ENCODE data around the gene RAPH1. TPM values are rescaled to one million over a fixed set of nuclear protein-coding genes. Genes with fewer than 3 reads are reported as not detected.
A peak's percentile ranks its signal among the peaks of the same experiment; 100 is the strongest.
"Not testable (repeated sequence)": the region's sequence is repeated elsewhere in the genome, so short reads cannot be mapped to it uniquely, and the experiment has no call there.

Gene RAPH1
- total and polyA plus RNA-seq, 2 donors: 2.4 to 4.4 TPM

- WGBS: 96% methylated on average over 2 of the region's 2 CpGs
- Histone ChIP-seq H3K27ac (ENCODE audit: low read depth in 1 of 2, low read length in 1 of 2) (no peak overlapping the region), H3K4me3 (ENCODE audit: low read length in 2 of 2) (no peak overlapping the region), H3K4me1 (ENCODE audit: control insufficient read depth in 2 of 2, insufficient read depth in 2 of 2, low read length in 2 of 2) (no peaks in the 10 kb centered on the region), H3K36me3 (ENCODE audit: control insufficient read depth in 2 of 2, insufficient read depth in 2 of 2, low read length in 1 of 2) (no peaks in the 10 kb centered on the region), H3K9me3 (ENCODE audit: control insufficient read depth in 2 of 2, insufficient read depth in 1 of 2, low read length in 1 of 2) (no peaks in the 10 kb centered on the region), H3K27me3 (ENCODE audit: control insufficient read depth in 2 of 2, insufficient read depth in 1 of 2, low read length in 1 of 2) (no peaks in the 10 kb centered on the region)
- DNase-seq (ENCODE audit: low read depth in 6 of 9, low spot score in 9 of 9): no peak
These were observed 24.7 kb downstream of the RAPH1 start for GRCh38 chr2:203510256-203510940.

GRCh38 chr2:203503460-203503859, 31.6 kb downstream of the RAPH1 start:
- H3K27ac ChIP-seq (ENCODE audit: low read depth in 1 of 2, low read length in 1 of 2); DNase-seq (ENCODE audit: low read depth in 6 of 9, low spot score in 9 of 9); H3K4me3 ChIP-seq (ENCODE audit: low read length in 2 of 2); H3K27me3 ChIP-seq (ENCODE audit: control insufficient read depth in 2 of 2, insufficient read depth in 1 of 2, low read length in 1 of 2); H3K9me3 ChIP-seq (ENCODE audit: control insufficient read depth in 2 of 2, insufficient read depth in 1 of 2, low read length in 1 of 2); H3K4me1 ChIP-seq (ENCODE audit: control insufficient read depth in 2 of 2, insufficient read depth in 2 of 2, low read length in 2 of 2); H3K36me3 ChIP-seq (ENCODE audit: control insufficient read depth in 2 of 2, insufficient read depth in 2 of 2, low read length in 1 of 2): not testable (repeated sequence)
- WGBS: 96% methylated on average over 1 of the region's 1 CpG

GRCh38 chr2:203501873-203502272, 33.2 kb downstream of the RAPH1 start:
- H3K27me3 ChIP-seq (ENCODE audit: control insufficient read depth in 2 of 2, insufficient read depth in 1 of 2, low read length in 1 of 2): no peaks in the 10 kb centered on the region
- DNase-seq (ENCODE audit: low read depth in 6 of 9, low spot score in 9 of 9): no peak
- H3K9me3 ChIP-seq (ENCODE audit: control insufficient read depth in 2 of 2, insufficient read depth in 1 of 2, low read length in 1 of 2): no peaks in the 10 kb centered on the region
- H3K36me3 ChIP-seq (ENCODE audit: control insufficient read depth in 2 of 2, insufficient read depth in 2 of 2, low read length in 1 of 2): no peaks in the 10 kb centered on the region
- 96% methylated on average over 1 of the region's 1 CpG for WGBS
- H3K4me3 ChIP-seq (ENCODE audit: low read length in 2 of 2): no peak overlapping the region
- peaks cover 0 to 3% of the 10 kb centered on the region in 2 donors for H3K4me1 ChIP-seq (ENCODE audit: control insufficient read depth in 2 of 2, insufficient read depth in 2 of 2, low read length in 2 of 2)
- H3K27ac ChIP-seq (ENCODE audit: low read depth in 1 of 2, low read length in 1 of 2): peak overlapping the region in 1 of 2 donors; percentile 40

GRCh38 chr2:203500951-203501350, 34.1 kb downstream of the RAPH1 start:
- H3K4me1 ChIP-seq (ENCODE audit: control insufficient read depth in 2 of 2, insufficient read depth in 2 of 2, low read length in 2 of 2): peaks cover 0 to 3% of the 10 kb centered on the region in 2 donors
- H3K9me3 ChIP-seq (ENCODE audit: control insufficient read depth in 2 of 2, insufficient read depth in 1 of 2, low read length in 1 of 2): no peaks in the 10 kb centered on the region
- WGBS: 20% methylated on average over 1 of the region's 1 CpG
- H3K27ac ChIP-seq (ENCODE audit: low read depth in 1 of 2, low read length in 1 of 2): no peak overlapping the region
- DNase-seq (ENCODE audit: low read depth in 6 of 9, low spot score in 9 of 9): peak in 1 of 9 donors; percentile 12
- H3K36me3 ChIP-seq (ENCODE audit: control insufficient read depth in 2 of 2, insufficient read depth in 2 of 2, low read length in 1 of 2): no peaks in the 10 kb centered on the region
- H3K27me3 ChIP-seq (ENCODE audit: control insufficient read depth in 2 of 2, insufficient read depth in 1 of 2, low read length in 1 of 2): no peaks in the 10 kb centered on the region
- no peak overlapping the region for H3K4me3 ChIP-seq (ENCODE audit: low read length in 2 of 2)

GRCh38 chr2:203500297-203500696, 34.8 kb downstream of the RAPH1 start:
- Histone ChIP-seq H3K4me1 (ENCODE audit: control insufficient read depth in 2 of 2, insufficient read depth in 2 of 2, low read length in 2 of 2) (peaks cover 0 to 3% of the 10 kb centered on the region in 2 donors), H3K9me3 (ENCODE audit: control insufficient read depth in 2 of 2, insufficient read depth in 1 of 2, low read length in 1 of 2) (no peaks in the 10 kb centered on the region), H3K27me3 (ENCODE audit: control insufficient read depth in 2 of 2, insufficient read depth in 1 of 2, low read length in 1 of 2) (no peaks in the 10 kb centered on the region), H3K36me3 (ENCODE audit: control insufficient read depth in 2 of 2, insufficient read depth in 2 of 2, low read length in 1 of 2) (no peaks in the 10 kb centered on the region), H3K4me3 (ENCODE audit: low read length in 2 of 2) (no peak overlapping the region), H3K27ac (ENCODE audit: low read depth in 1 of 2, low read length in 1 of 2) (no peak overlapping the region)
- DNase-seq (ENCODE audit: low read depth in 6 of 9, low spot score in 9 of 9): no peak
- WGBS: 100% methylated on average over 2 of the region's 2 CpGs

GRCh38 chr2:203498161-203498560, 36.9 kb downstream of the RAPH1 start:
- no peaks in the 10 kb centered on the region for H3K9me3 ChIP-seq (ENCODE audit: control insufficient read depth in 2 of 2, insufficient read depth in 1 of 2, low read length in 1 of 2)
- 82% methylated on average over 4 of the region's 4 CpGs for WGBS
- H3K4me3 ChIP-seq (ENCODE audit: low read length in 2 of 2): no peak overlapping the region
- no peak for DNase-seq (ENCODE audit: low read depth in 6 of 9, low spot score in 9 of 9)
- H3K4me1 ChIP-seq (ENCODE audit: control insufficient read depth in 2 of 2, insufficient read depth in 2 of 2, low read length in 2 of 2): peaks cover 0 to 3% of the 10 kb centered on the region in 2 donors
- no peak overlapping the region for H3K27ac ChIP-seq (ENCODE audit: low read depth in 1 of 2, low read length in 1 of 2)
- no peaks in the 10 kb centered on the region for H3K27me3 ChIP-seq (ENCODE audit: control insufficient read depth in 2 of 2, insufficient read depth in 1 of 2, low read length in 1 of 2)
- H3K36me3 ChIP-seq (ENCODE audit: control insufficient read depth in 2 of 2, insufficient read depth in 2 of 2, low read length in 1 of 2): no peaks in the 10 kb centered on the region

- Histone ChIP-seq H3K36me3 (ENCODE audit: control insufficient read depth in 2 of 2, insufficient read depth in 2 of 2, low read length in 1 of 2) (no peaks in the 10 kb centered on the region), H3K4me3 (ENCODE audit: low read length in 2 of 2) (no peak overlapping the region), H3K9me3 (ENCODE audit: control insufficient read depth in 2 of 2, insufficient read depth in 1 of 2, low read length in 1 of 2) (no peaks in the 10 kb centered on the region), H3K27ac (ENCODE audit: low read depth in 1 of 2, low read length in 1 of 2) (no peak overlapping the region), H3K4me1 (ENCODE audit: control insufficient read depth in 2 of 2, insufficient read depth in 2 of 2, low read length in 2 of 2) (no peaks in the 10 kb centered on the region), H3K27me3 (ENCODE audit: control insufficient read depth in 2 of 2, insufficient read depth in 1 of 2, low read length in 1 of 2) (no peaks in the 10 kb centered on the region)
- no peak for DNase-seq (ENCODE audit: low read depth in 6 of 9, low spot score in 9 of 9)
- 92% methylated on average over 2 of the region's 2 CpGs for WGBS
These were observed 42.1 kb downstream of the RAPH1 start for GRCh38 chr2:203492965-203493364.

- H3K4me1 ChIP-seq (ENCODE audit: control insufficient read depth in 2 of 2, insufficient read depth in 2 of 2, low read length in 2 of 2): no peaks in the 10 kb centered on the region
- DNase-seq (ENCODE audit: low read depth in 6 of 9, low spot score in 9 of 9): no peak
- H3K27me3 ChIP-seq (ENCODE audit: control insufficient read depth in 2 of 2, insufficient read depth in 1 of 2, low read length in 1 of 2): no peaks in the 10 kb centered on the region
- H3K4me3 ChIP-seq (ENCODE audit: low read length in 2 of 2): no peak overlapping the region
- WGBS: 97% methylated on average over 3 of the region's 3 CpGs
- no peaks in the 10 kb centered on the region for H3K36me3 ChIP-seq (ENCODE audit: control insufficient read depth in 2 of 2, insufficient read depth in 2 of 2, low read length in 1 of 2)
- no peaks in the 10 kb centered on the region for H3K9me3 ChIP-seq (ENCODE audit: control insufficient read depth in 2 of 2, insufficient read depth in 1 of 2, low read length in 1 of 2)
- H3K27ac ChIP-seq (ENCODE audit: low read depth in 1 of 2, low read length in 1 of 2): no peak overlapping the region
These were observed 44.7 kb downstream of the RAPH1 start for GRCh38 chr2:203490391-203490790.

GRCh38 chr2:203489531-203489930, 45.6 kb downstream of the RAPH1 start:
- no peaks in the 10 kb centered on the region for H3K36me3 ChIP-seq (ENCODE audit: control insufficient read depth in 2 of 2, insufficient read depth in 2 of 2, low read length in 1 of 2)
- DNase-seq (ENCODE audit: low read depth in 6 of 9, low spot score in 9 of 9): no peak
- H3K9me3 ChIP-seq (ENCODE audit: control insufficient read depth in 2 of 2, insufficient read depth in 1 of 2, low read length in 1 of 2): no peaks in the 10 kb centered on the region
- 99% methylated on average over 6 of the region's 6 CpGs for WGBS
- no peaks in the 10 kb centered on the region for H3K27me3 ChIP-seq (ENCODE audit: control insufficient read depth in 2 of 2, insufficient read depth in 1 of 2, low read length in 1 of 2)
- H3K4me1 ChIP-seq (ENCODE audit: control insufficient read depth in 2 of 2, insufficient read depth in 2 of 2, low read length in 2 of 2): peaks cover 3 to 7% of the 10 kb centered on the region in 2 donors
- no peak overlapping the region for H3K4me3 ChIP-seq (ENCODE audit: low read length in 2 of 2)
- no peak overlapping the region for H3K27ac ChIP-seq (ENCODE audit: low read depth in 1 of 2, low read length in 1 of 2)
